ENCODE results near the gene TVP23A. TPM values are rescaled to one million over a fixed set of nuclear protein-coding genes. Genes with fewer than 3 reads are reported as not detected.

The TVP23A gene
- total and polyA plus RNA-seq, 8 donors: 0.05 to 0.34 (median 0.16) TPM; not detected in 3

- Histone ChIP-seq H3K27ac (peak overlapping the region; percentile 56 to 92 (median 85)), H3K9me3 (no peaks in the 10 kb centered on the region), H3K4me1 (peaks cover 29 to 53% (median 50%) of the 10 kb centered on the region in 3 donors), H3K4me3 (peak overlapping the region in 1 of 4 donors; percentile 1), H3K27me3 (no peaks in the 10 kb centered on the region), H3K36me3 (no peaks in the 10 kb centered on the region)
- FAIRE-seq (no peak), ATAC-seq (peak; percentile 67 to 84 (median 78)), DNase-seq (peak; percentile 96 to 98 (median 96))
- WGBS, 2 donors: 2 to 4% methylated on average over 17 of the region's 17 CpGs
- no peak for TF ChIP-seq CTCF (IDR thresholded peaks at IDR 0.05)
- intact Hi-C loops (cut with DNase I): loop anchor here in 1 of 3 donors (5.0 kb wide), 1 partner anchor 48 kb away; the partner anchor contains the start of gene CIITA
These were observed 10.3 kb upstream of the TVP23A start for GRCh38 chr16:10828851-10829366.

- no peaks in the 10 kb centered on the region for H3K27me3 ChIP-seq
- H3K27ac ChIP-seq: peak overlapping the region; percentile 49 to 92 (median 85)
- peaks cover 29 to 62% (median 59%) of the 10 kb centered on the region in 3 donors for H3K4me1 ChIP-seq
- ATAC-seq (peak; percentile 55 to 73 (median 56)), FAIRE-seq (no peak), DNase-seq (peak; percentile 62 to 84 (median 72))
- H3K4me3 ChIP-seq: no peak overlapping the region
- no peaks in the 10 kb centered on the region for H3K9me3 ChIP-seq
- TF ChIP-seq CTCF (IDR thresholded peaks at IDR 0.05): no peak
- WGBS, 2 donors: 13 to 20% methylated on average over 11 of the region's 11 CpGs
- intact Hi-C loops (cut with DNase I): loop anchor here in 1 of 3 donors (5.0 kb wide), 1 partner anchor 49 kb away; the partner anchor contains the start of gene CIITA
- no peaks in the 10 kb centered on the region for H3K36me3 ChIP-seq
These were observed 9.2 kb upstream of the TVP23A start for GRCh38 chr16:10827691-10828341.

GRCh38 chr16:10824111-10824893 lies 5.7 kb upstream of the TVP23A start:
- H3K27me3 ChIP-seq: no peaks in the 10 kb centered on the region
- H3K27ac ChIP-seq: peak overlapping the region; percentile 66 to 91 (median 78)
- FAIRE-seq: no peak
- no peak overlapping the region for H3K4me3 ChIP-seq
- ATAC-seq: peak; percentile 55 to 79 (median 68)
- intact Hi-C loops (cut with DNase I): no loop called here
- WGBS, 2 donors: 26 to 27% methylated on average over 13 of the region's 13 CpGs
- no peaks in the 10 kb centered on the region for H3K36me3 ChIP-seq
- no peak for TF ChIP-seq CTCF (IDR thresholded peaks at IDR 0.05)
- peak; percentile 87 to 98 (median 96) for DNase-seq
- H3K4me1 ChIP-seq: peaks cover 29 to 60% (median 49%) of the 10 kb centered on the region in 3 donors
- H3K9me3 ChIP-seq: no peaks in the 10 kb centered on the region

- H3K9me3 ChIP-seq: no peaks in the 10 kb centered on the region
- WGBS, 2 donors: 53 to 56% methylated on average over 7 of the region's 7 CpGs
- no peak for DNase-seq
- no peak for ATAC-seq
- no peak for FAIRE-seq
- H3K27me3 ChIP-seq: no peaks in the 10 kb centered on the region
- peaks cover 23 to 44% (median 33%) of the 10 kb centered on the region in 3 donors for H3K4me1 ChIP-seq
- peak overlapping the region in 1 of 4 donors; percentile 91 for H3K27ac ChIP-seq
- no peak for TF ChIP-seq CTCF (IDR thresholded peaks at IDR 0.05)
- intact Hi-C loops (cut with DNase I): no loop called here
- H3K36me3 ChIP-seq: no peaks in the 10 kb centered on the region
- no peak overlapping the region for H3K4me3 ChIP-seq
These were observed 4.1 kb upstream of the TVP23A start for GRCh38 chr16:10822702-10823101.
